ENCODE measurements around the gene CROCC.

Gene CROCC

GRCh38 chr1:17005365-17005740 is 83.6 kb downstream of the CROCC start:
- FAIRE-seq, result no peak

GRCh38 chr1:17007121-17007520 is 85.4 kb downstream of the CROCC start:
- DNase-seq (ENCODE audit: insufficient read length, low spot score), result no peak
- no peak for FAIRE-seq

More at GRCh38 chr1:17005365-17005740, 83.6 kb downstream of the CROCC start:
- no peak for DNase-seq (ENCODE audit: insufficient read length, low spot score)

- DNase-seq (ENCODE audit: insufficient read length, low spot score) (no peak), FAIRE-seq (no peak)
Measured at GRCh38 chr1:17008208-17008855, 86.6 kb downstream of the CROCC start.

GRCh38 chr1:17009706-17010105 is 88.0 kb downstream of the CROCC start:
- FAIRE-seq (no peak), DNase-seq (ENCODE audit: insufficient read length, low spot score) (no peak)

GRCh38 chr1:17011092-17011438 is 89.3 kb downstream of the CROCC start:
- peak; percentile 66 for FAIRE-seq

GRCh38 chr1:17011439-17012307 is 89.9 kb downstream of the CROCC start, which contains the start of gene ATP13A2:
TSS of gene ATP13A2 (minus strand) at chr1:17011928. CDS start at chr1:17011738, 190 bp downstream.
- DNase-seq (ENCODE audit: insufficient read length, low spot score), result peak; percentile 88
- FAIRE-seq, result peak; percentile 91

More at GRCh38 chr1:17011092-17011438, 89.3 kb downstream of the CROCC start:
- no peak for DNase-seq (ENCODE audit: insufficient read length, low spot score)

- no peak for FAIRE-seq
- no peak for DNase-seq (ENCODE audit: insufficient read length, low spot score)
Measured at GRCh38 chr1:17012775-17013490, 91.2 kb downstream of the CROCC start.

- FAIRE-seq, result no peak
- DNase-seq (ENCODE audit: insufficient read length, low spot score), result no peak
Measured at GRCh38 chr1:17013491-17014320, 92.0 kb downstream of the CROCC start.

- no peak for FAIRE-seq
Measured at GRCh38 chr1:17014671-17015567, 93.2 kb downstream of the CROCC start.

GRCh38 chr1:17016317-17016661 is 94.6 kb downstream of the CROCC start:
- FAIRE-seq (no peak), DNase-seq (ENCODE audit: insufficient read length, low spot score) (no peak)

More at GRCh38 chr1:17014671-17015567, 93.2 kb downstream of the CROCC start:
- DNase-seq (ENCODE audit: insufficient read length, low spot score), result no peak

- no peak for FAIRE-seq
- DNase-seq (ENCODE audit: insufficient read length, low spot score), result no peak
Measured at GRCh38 chr1:17017435-17017834, 95.7 kb downstream of the CROCC start.

- peak; percentile 90 for FAIRE-seq
- DNase-seq (ENCODE audit: insufficient read length, low spot score), result no peak
Measured at GRCh38 chr1:17018849-17019248, 97.1 kb downstream of the CROCC start.

GRCh38 chr1:17020502-17020901 is 98.8 kb downstream of the CROCC start:
- FAIRE-seq (no peak), DNase-seq (ENCODE audit: insufficient read length, low spot score) (no peak)

- FAIRE-seq (no peak), DNase-seq (ENCODE audit: insufficient read length, low spot score) (no peak)
Measured at GRCh38 chr1:17021896-17022295, 100.2 kb downstream of the CROCC start.

Data from GM19239 (cell line).